A673 (cell line): Measurements from ENCODE around the gene RBM42. TPM values are rescaled to one million over a fixed set of nuclear protein-coding genes. Genes with fewer than 3 reads are reported as not detected.
"Not testable (repeated sequence)": the region's sequence is repeated elsewhere in the genome, so short reads cannot be mapped to it uniquely, and the experiment has no call there.

Experiments used
- BruUV-seq: library from RNA; stranded (reverse); fragments of 400-500 nt; replicated peaks from 2 replicates; lab custom pipeline; 2021; lab: Mats Ljungman, UMichigan
- CTCF ChIA-PET: fragments of 300-600 bp; sonication (Branson Sonifier 250); formaldehyde crosslinking; loops from one replicate; lab custom pipeline; 2022; ENCODE audit warnings: antibody characterized with exemption; lab: Charles Lee
- POLR2A ChIA-PET: fragments of 300-600 bp; sonication (Branson Sonifier 250); formaldehyde crosslinking; loops from one replicate; lab custom pipeline; 2022; ENCODE audit warnings: antibody characterized with exemption; ENCODE audit not compliant: low non-redundant PET; lab: Charles Lee
- DNase-seq: peaks from one replicate; pipeline ENCODE4 v3.0.0-alpha.2; 2015; ENCODE audit warnings: low spot score
- H3K27ac ChIP-seq: fragments of 200-600 bp; sonication (generic); 2 replicates; pipeline ENCODE4 v1.5.1; 2016; ENCODE audit warnings: mixed run types, low read depth, mild to moderate bottlenecking, mixed read lengths, antibody characterized with exemption, low read length; ENCODE audit not compliant: poor library complexity, severe bottlenecking
- H3K27me3 ChIP-seq: fragments of 200-600 bp; sonication (generic); replicated peaks from 2 replicates; pipeline ENCODE4 v1.6.1; 2017; ENCODE audit warnings: mixed run types, low read depth, mild to moderate bottlenecking, mixed read lengths, antibody characterized with exemption, low read length; ENCODE audit not compliant: insufficient read depth, poor library complexity
- H3K36me3 ChIP-seq: fragments of 200-600 bp; sonication (generic); 2 replicates; pipeline ENCODE4 v1.6.1; 2016; ENCODE audit warnings: mixed run types, mild to moderate bottlenecking, mixed read lengths, antibody characterized with exemption, low read length; ENCODE audit not compliant: insufficient read depth, poor library complexity, severe bottlenecking
- H3K4me1 ChIP-seq: fragments of 200-600 bp; sonication (generic); 2 replicates; pipeline ENCODE4 v1.6.1; 2017; ENCODE audit warnings: mixed run types, mild to moderate bottlenecking, mixed read lengths, antibody characterized with exemption, low read length; ENCODE audit not compliant: insufficient read depth, poor library complexity, severe bottlenecking
- H3K4me3 ChIP-seq: fragments of 200-600 bp; sonication (generic); 2 replicates; pipeline ENCODE4 v1.5.1; 2016; ENCODE audit warnings: low read depth, mixed run types, mild to moderate bottlenecking, mixed read lengths, low read length; ENCODE audit not compliant: poor library complexity, severe bottlenecking
- H3K9me3 ChIP-seq: fragments of 200-600 bp; sonication (generic); 2 replicates; pipeline ENCODE4 v1.6.1; 2016; ENCODE audit warnings: mixed run types, low read depth, mild to moderate bottlenecking, mixed read lengths, antibody characterized with exemption, low read length; ENCODE audit not compliant: poor library complexity, severe bottlenecking
- CTCF ChIP-seq: fragments of 300-800, 200-600 bp; sonication (generic); conservative IDR thresholded peaks from 2 replicates; pipeline ENCODE4 v1.5.1; 2017; ENCODE audit warnings: low read depth, mild to moderate bottlenecking, antibody characterized with exemption, low read length, moderate library complexity, mixed read lengths
- EZH2 ChIP-seq: fragments of 200-600 bp; sonication (generic); IDR thresholded peaks from 2 replicates; pipeline ENCODE4 v1.6.1; 2017; ENCODE audit warnings: borderline replicate concordance, low read depth, mild to moderate bottlenecking, mixed read lengths, antibody characterized with exemption, low read length; ENCODE audit not compliant: poor library complexity, severe bottlenecking
- intact Hi-C: fragments of 100-400 bp; cut with micrococcal nuclease; formaldehyde crosslinking; loops from one replicate; pipeline ENCODE4 v1.10.0; 2022; ENCODE audit not compliant: unreplicated experiment
- total RNA-seq: library from RNA; stranded (reverse); gene quantifications from 2 replicates; pipeline ENCODE4 v1.2.3, GENCODE V29; 2021

Gene RBM42
- total RNA-seq, 1 experiment from 2014 or later, result 106 TPM

GRCh38 chr19:35648017-35648961 is 19.5 kb downstream of the RBM42 start, which contains the start of gene COX6B1:
Gene COX6B1 (plus strand): TSS chr19:35648323. CDS start chr19:35651244, 2,921 bp downstream.
- TF ChIP-seq CTCF, result no peak
- Histone ChIP-seq H3K27ac (peak within 1 kb of the TSS; percentile 82), H3K9me3 (no peaks in the 10 kb centered on the region), H3K36me3 (peaks cover 16% of the 10 kb centered on the region), H3K27me3 (no peaks in the 10 kb centered on the region), H3K4me1 (peaks cover 4% of the 10 kb centered on the region), H3K4me3 (peak within 1 kb of the TSS; percentile 79)
- intact Hi-C loops, result loop anchor here (10.0 kb wide), 1 partner anchor 293 kb away; the partner anchor contains the start of gene FFAR3
- DNase-seq, result peak; percentile 99
- TSS peak; percentile 82 for BruUV-seq
- ChIA-PET CTCF (interaction anchor here (0.6 kb wide), 1 partner anchor 172 kb away, joined by 4 read pairs; no protein-coding TSS in a partner anchor), POLR2A (interaction anchor here (0.7 kb wide), 1 partner anchor 89 kb away, joined by 4 read pairs; no protein-coding TSS in a partner anchor)

GRCh38 chr19:35650581-35650980 is 21.7 kb downstream of the RBM42 start:
- Histone ChIP-seq H3K4me3 (no peak overlapping the region), H3K36me3 (peaks cover 33% of the 10 kb centered on the region), H3K27ac (no peak overlapping the region), H3K27me3 (no peaks in the 10 kb centered on the region), H3K9me3 (no peaks in the 10 kb centered on the region), H3K4me1 (peaks cover 4% of the 10 kb centered on the region)
- POLR2A ChIA-PET, result interaction anchor here (0.7 kb wide), 1 partner anchor 250 kb away, joined by 7 read pairs; no protein-coding TSS in a partner anchor
- TF ChIP-seq CTCF, result no peak
- TF ChIP-seq EZH2, result no peak
- CTCF ChIA-PET, result no interaction called here
- no TSS peak for BruUV-seq
- DNase-seq, result no peak
- intact Hi-C loops, result no loop called here

GRCh38 chr19:35654828-35655227 is 26.0 kb downstream of the RBM42 start:
- CTCF ChIA-PET, BruUV-seq: not testable (repeated sequence)
- peaks cover 61% of the 10 kb centered on the region for H3K36me3 ChIP-seq

More at GRCh38 chr19:35654828-35655227, 26.0 kb downstream of the RBM42 start:
- H3K27ac ChIP-seq, H3K9me3 ChIP-seq, intact Hi-C loops, H3K4me3 ChIP-seq, H3K4me1 ChIP-seq, POLR2A ChIA-PET, DNase-seq, H3K27me3 ChIP-seq: not testable (repeated sequence)
